ENCODE data around the gene AGPAT4. TPM values are rescaled to one million over a fixed set of nuclear protein-coding genes. Genes with fewer than 3 reads are reported as not detected.

AGPAT4 gene
- total and polyA plus RNA-seq, 2 donors (not counting 3 experiments of a cell fraction or from before 2014, with no cell fraction given), result 10.2 to 15.2 TPM

- no TSS peak for BruUV-seq (replicated peaks)
- DNase-seq (ENCODE audit: low read depth, low spot score) (no peak), FAIRE-seq (no peak)
- no peaks in the 10 kb centered on the region for H3K9me1 ChIP-seq (replicated peaks; ENCODE audit: control insufficient read depth, extremely low read depth, insufficient read depth, low read length)
- H3K27me3 ChIP-seq (ENCODE audit: control insufficient read depth in 2 of 2, insufficient read depth in 2 of 2, low read length in 2 of 2), result no peaks in the 10 kb centered on the region
- no peak overlapping the region for H3K27ac ChIP-seq (ENCODE audit: insufficient read depth, low read depth, low read length)
- peaks cover 9% of the 10 kb centered on the region for H3K79me2 ChIP-seq (ENCODE audit: control insufficient read depth, insufficient read depth, low read length)
- dilution Hi-C loops (cut with MboI; ENCODE audit: extremely low pct_ligation_motif_present, low sequenced_read_pairs) (no loop called here), intact Hi-C loops (cut with micrococcal nuclease) (no loop called here)
- H3K9me3 ChIP-seq (replicated peaks; ENCODE audit: control insufficient read depth, insufficient read depth, low read length), result no peaks in the 10 kb centered on the region
- H3K4me2 ChIP-seq (ENCODE audit: insufficient read depth, low read length), result no peak overlapping the region
- CTCF ChIA-PET, result interaction anchor here (2.2 kb wide), 2 partner anchors 26 to 116 kb away, joined by 5 to 7 read pairs; no protein-coding TSS in a partner anchor
- no peaks in the 10 kb centered on the region for H4K20me1 ChIP-seq (replicated peaks; ENCODE audit: control insufficient read depth, extremely low read depth, insufficient read depth, low read length)
- H3K36me3 ChIP-seq (ENCODE audit: control insufficient read depth in 2 of 2, extremely low read depth in 1 of 2, insufficient read depth in 2 of 2, low read length in 2 of 2), result no peaks in the 10 kb centered on the region
- POLR2A ChIA-PET, result interaction anchor here (1.0 kb wide), 1 partner anchor 18 kb away, joined by 3 read pairs; the partner anchor contains the start of gene AGPAT4
- H2AFZ ChIP-seq (ENCODE audit: low read depth, low read length), result no peak overlapping the region
- no peak overlapping the region for H3K4me3 ChIP-seq (replicated peaks in 1 of 3; ENCODE audit: insufficient read depth in 1 of 3, low read depth in 1 of 3, low read length in 3 of 3)
- H3K9ac ChIP-seq (replicated peaks; ENCODE audit: extremely low read depth, insufficient read depth, low read length), result no peak overlapping the region
- peaks cover 16% of the 10 kb centered on the region for H3K4me1 ChIP-seq (ENCODE audit: control insufficient read depth, extremely low read depth, insufficient read depth, low read length)
- no peak for TF ChIP-seq MAX (IDR thresholded peaks at IDR 0.05; ENCODE audit: insufficient read depth, insufficient read length)
- TF ChIP-seq FOS (IDR thresholded peaks at IDR 0.05; ENCODE audit: borderline replicate concordance, insufficient read depth, low read length), result no peak
- no peak for TF ChIP-seq CTCF (IDR thresholded peaks at IDR 0.05; ENCODE audit: extremely low read depth in 1 of 2, insufficient read depth in 1 of 2, low read depth in 1 of 2, low read length in 2 of 2)
- TF ChIP-seq GATA2 (IDR thresholded peaks at IDR 0.05; ENCODE audit: insufficient read depth, insufficient read length, low read depth, low read length), result no peak
- no peak for TF ChIP-seq JUN (IDR thresholded peaks at IDR 0.05; ENCODE audit: borderline replicate concordance, insufficient read depth, insufficient read length, low read depth)
These were observed 18.3 kb downstream of the AGPAT4 start for GRCh38 chr6:161255518-161255917.
